ENCODE measurements around the gene ITGAX. TPM values are rescaled to one million over a fixed set of nuclear protein-coding genes. Genes with fewer than 3 reads are reported as not detected.

The ITGAX gene
- total RNA-seq, 1 donor, result not detected

GRCh38 chr16:31401436-31401835, 46.5 kb downstream of the ITGAX start:
- H3K4me3 ChIP-seq (ENCODE audit: low read depth, low read length), result no peak overlapping the region
- TF ChIP-seq, protein P1, sequence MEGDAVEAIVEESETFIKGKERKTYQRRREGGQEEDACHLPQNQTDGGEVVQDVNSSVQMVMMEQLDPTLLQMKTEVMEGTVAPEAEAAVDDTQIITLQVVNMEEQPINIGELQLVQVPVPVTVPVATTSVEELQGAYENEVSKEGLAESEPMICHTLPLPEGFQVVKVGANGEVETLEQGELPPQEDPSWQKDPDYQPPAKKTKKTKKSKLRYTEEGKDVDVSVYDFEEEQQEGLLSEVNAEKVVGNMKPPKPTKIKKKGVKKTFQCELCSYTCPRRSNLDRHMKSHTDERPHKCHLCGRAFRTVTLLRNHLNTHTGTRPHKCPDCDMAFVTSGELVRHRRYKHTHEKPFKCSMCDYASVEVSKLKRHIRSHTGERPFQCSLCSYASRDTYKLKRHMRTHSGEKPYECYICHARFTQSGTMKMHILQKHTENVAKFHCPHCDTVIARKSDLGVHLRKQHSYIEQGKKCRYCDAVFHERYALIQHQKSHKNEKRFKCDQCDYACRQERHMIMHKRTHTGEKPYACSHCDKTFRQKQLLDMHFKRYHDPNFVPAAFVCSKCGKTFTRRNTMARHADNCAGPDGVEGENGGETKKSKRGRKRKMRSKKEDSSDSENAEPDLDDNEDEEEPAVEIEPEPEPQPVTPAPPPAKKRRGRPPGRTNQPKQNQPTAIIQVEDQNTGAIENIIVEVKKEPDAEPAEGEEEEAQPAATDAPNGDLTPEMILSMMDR (IDR thresholded peaks at IDR 0.05; ENCODE audit: insufficient read depth, low read length), result no peak
- no peak for DNase-seq (ENCODE audit: low read depth)

DNA sequence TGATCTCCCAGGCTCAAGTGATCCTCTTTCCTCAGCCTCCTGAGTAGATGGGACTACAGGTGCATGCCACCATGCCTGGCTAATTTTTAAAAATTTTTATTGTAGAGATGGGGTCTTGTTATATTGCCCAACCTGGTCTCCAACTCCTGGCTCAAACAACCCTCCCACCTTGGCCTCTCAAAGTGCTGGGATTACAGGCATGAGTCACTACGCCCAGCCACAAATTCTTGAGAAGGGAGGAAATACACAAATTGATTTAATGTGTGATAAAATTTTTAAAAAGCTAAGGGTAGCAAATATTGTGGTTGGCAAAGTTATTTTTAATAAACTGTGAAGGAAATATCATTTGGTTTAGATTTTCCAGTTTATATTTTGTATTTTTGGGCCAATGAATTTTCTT, 47.7 kb downstream of the ITGAX start:
- TF ChIP-seq, protein P1 (IDR thresholded peaks at IDR 0.05; ENCODE audit: insufficient read depth, low read length), result no peak
- H3K4me3 ChIP-seq (ENCODE audit: low read depth, low read length), result no peak overlapping the region
- DNase-seq (ENCODE audit: low read depth), result peak; percentile 12

DNA sequence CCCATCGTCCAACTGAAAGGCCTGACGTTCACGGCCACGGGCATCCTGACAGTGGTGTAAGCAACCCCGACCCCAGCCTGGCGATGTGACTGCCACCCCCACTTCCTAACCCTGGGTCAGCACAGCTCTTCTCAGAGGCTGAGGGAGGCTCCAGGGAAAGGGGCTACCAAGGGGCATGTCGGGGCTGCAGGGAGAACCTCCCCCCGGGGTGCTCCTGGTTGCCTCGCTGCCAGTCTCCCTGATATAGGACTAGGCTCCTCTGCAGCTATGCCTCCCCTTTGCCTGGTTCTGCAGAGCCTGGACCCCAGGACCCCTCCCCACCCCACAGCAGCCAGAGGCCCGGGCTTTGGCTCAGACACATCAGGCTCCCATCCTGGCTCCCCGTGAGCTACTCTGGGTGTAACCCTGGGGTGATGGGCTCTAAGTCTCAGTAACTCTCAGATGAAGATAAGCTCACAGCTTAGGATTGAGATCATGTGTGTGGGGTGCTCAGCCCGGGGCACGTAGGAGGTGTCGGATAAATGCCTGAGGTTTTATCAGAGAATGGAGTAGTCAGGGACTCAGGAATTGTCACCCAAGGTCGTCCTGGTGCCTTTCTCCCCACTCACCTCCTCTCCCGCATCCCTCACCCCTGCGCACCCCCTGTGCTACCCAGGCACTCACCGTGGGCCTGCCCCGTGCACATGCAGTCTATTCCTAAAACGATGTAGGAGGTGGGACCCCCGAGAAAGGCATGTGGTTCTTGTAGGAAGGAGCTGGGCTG, 48.8 kb downstream of the ITGAX start:
- TF ChIP-seq, protein P1 (IDR thresholded peaks at IDR 0.05; ENCODE audit: insufficient read depth, low read length), result no peak
- H3K4me3 ChIP-seq (ENCODE audit: low read depth, low read length), result peak overlapping the region; percentile 59
- DNase-seq (ENCODE audit: low read depth), result no peak

GRCh38 chr16:31404353-31405064, 49.5 kb downstream of the ITGAX start:
- TF ChIP-seq, protein P1 (IDR thresholded peaks at IDR 0.05; ENCODE audit: insufficient read depth, low read length), result no peak
- peak; percentile 44 for DNase-seq (ENCODE audit: low read depth)
- peak overlapping the region; percentile 59 for H3K4me3 ChIP-seq (ENCODE audit: low read depth, low read length)

DNA sequence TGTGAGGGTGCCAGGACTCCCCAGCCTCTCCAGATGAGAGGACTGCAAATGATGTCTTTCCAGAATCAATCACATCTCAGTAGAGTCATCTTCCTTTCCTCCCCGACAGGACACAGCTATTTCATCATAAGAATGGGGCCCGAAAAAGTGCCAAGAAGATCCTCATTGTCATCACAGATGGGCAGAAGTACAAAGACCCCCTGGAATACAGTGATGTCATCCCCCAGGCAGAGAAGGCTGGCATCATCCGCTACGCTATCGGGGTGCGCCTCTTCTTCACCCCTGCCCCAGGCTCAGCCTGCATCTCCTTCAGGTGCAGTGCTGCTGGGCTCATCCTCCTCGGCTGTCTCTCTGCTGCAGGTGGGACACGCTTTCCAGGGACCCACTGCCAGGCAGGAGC, 52.4 kb downstream of the ITGAX start:
- no peak for DNase-seq (ENCODE audit: low read depth)
- H3K4me3 ChIP-seq (ENCODE audit: low read depth, low read length), result no peak overlapping the region
- TF ChIP-seq, protein P1 (IDR thresholded peaks at IDR 0.05; ENCODE audit: insufficient read depth, low read length), result no peak

DNA sequence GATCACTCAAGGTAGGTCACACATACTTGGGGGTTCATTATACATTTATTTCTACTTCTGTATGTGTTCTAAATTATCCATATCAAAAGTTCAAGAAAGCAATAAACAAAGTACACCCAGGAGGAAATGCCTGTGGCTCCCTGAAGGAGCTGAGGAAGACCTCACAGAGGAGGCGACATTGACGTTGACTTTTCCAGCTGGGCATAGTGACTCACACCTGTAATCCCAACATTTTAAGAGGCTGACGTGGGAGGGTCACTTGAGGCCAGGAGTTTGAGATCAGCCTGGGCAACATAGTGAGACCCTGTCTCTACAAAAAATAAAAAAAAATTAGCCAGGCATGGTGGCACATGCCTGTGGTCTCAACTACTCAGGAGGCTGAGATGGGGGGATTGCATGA, 54.5 kb downstream of the ITGAX start:
- H3K4me3 ChIP-seq (ENCODE audit: low read depth, low read length), result no peak overlapping the region
- DNase-seq (ENCODE audit: low read depth), result peak; percentile 3
- TF ChIP-seq, protein P1 (IDR thresholded peaks at IDR 0.05; ENCODE audit: insufficient read depth, low read length), result no peak

Data from fibroblast of the aortic adventitia (primary cell).